VCaP (cell line): ENCODE data around the gene PPP1R11.
A peak's percentile ranks its signal among the peaks of the same experiment; 100 is the strongest.

Source experiments
- H3K27ac ChIP-seq: fragments of 450-650 bp; 2 replicates; pipeline ENCODE4 v1.5.1; 2017
- CTCF ChIP-seq: fragments of 450-650 bp; conservative IDR thresholded peaks from 2 replicates; pipeline ENCODE4 v1.5.1; 2017; ENCODE audit warnings: mild to moderate bottlenecking, moderate library complexity

The PPP1R11 gene

GRCh38 chr6:30062471-30063178 is 4.4 kb upstream of the PPP1R11 start:
- peak overlapping the region; percentile 90 for H3K27ac ChIP-seq
- TF ChIP-seq CTCF, result no peak

- H3K27ac ChIP-seq, result peak overlapping the region; percentile 90; the same call in 1 of the 2 replicates
- no peak for TF ChIP-seq CTCF
These were observed 3.7 kb upstream of the PPP1R11 start for GRCh38 chr6:30063315-30063714.

GRCh38 chr6:30066082-30066481 is 916 bp upstream of the PPP1R11 start:
- TF ChIP-seq CTCF, result no peak
- H3K27ac ChIP-seq, result peak overlapping the region; percentile 89

- peak overlapping the region; percentile 89 for H3K27ac ChIP-seq
- TF ChIP-seq CTCF, result no peak
These were observed 602 bp downstream of the PPP1R11 start for GRCh38 chr6:30067460-30068139.

- no peak overlapping the region for H3K27ac ChIP-seq
- no peak for TF ChIP-seq CTCF
These were observed 4.3 kb downstream of the PPP1R11 start for GRCh38 chr6:30071081-30071818.

GRCh38 chr6:30071858-30072257 is 4.9 kb downstream of the PPP1R11 start:
- no peak for TF ChIP-seq CTCF
- no peak overlapping the region for H3K27ac ChIP-seq
